NT2/D1 (cell line): Measurements from ENCODE around the gene FEM1B.

ENCODE experiments used
- SUZ12 ChIP-seq: IDR thresholded peaks from 2 replicates; pipeline ENCODE4 v1.6.1; 2011; ENCODE audit not compliant: insufficient read length, insufficient read depth; ENCODE audit errors: extremely low read depth
- YY1 ChIP-seq: IDR thresholded peaks from 2 replicates; pipeline ENCODE4 v1.6.1; 2011; ENCODE audit not compliant: insufficient read length, insufficient read depth
- ZNF274 ChIP-seq: IDR thresholded peaks from 2 replicates; pipeline ENCODE4 v1.6.1; 2011; ENCODE audit warnings: mild to moderate bottlenecking, low read depth, low read length

DNA sequence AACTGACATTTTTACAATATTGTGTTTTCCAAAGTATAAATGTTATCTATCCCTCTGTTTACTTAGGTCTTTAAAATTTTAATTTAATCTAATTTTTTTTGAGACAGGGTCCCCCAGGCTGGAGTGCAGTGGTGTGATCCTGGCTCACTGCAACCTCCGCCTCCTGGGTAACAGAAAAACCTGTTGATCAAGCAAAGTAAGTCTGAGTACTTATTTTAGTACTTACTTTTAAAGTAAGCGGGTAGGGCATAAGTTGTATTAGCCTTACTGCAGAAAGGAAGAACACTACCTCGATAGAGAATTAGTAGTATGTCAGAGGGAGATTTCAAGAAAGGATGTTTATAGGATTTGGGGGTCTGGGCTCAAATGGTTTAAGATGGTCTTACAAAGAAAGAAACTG is 11.9 kb upstream of the FEM1B start:
- TF ChIP-seq ZNF274, result no peak
- no peak for TF ChIP-seq YY1
- no peak for TF ChIP-seq SUZ12
